NCI-H510A treated with DMSO at 0.1 percent for 48 hours (cell line): ENCODE results near the gene ESRP2.
A peak's percentile ranks its signal among the peaks of the same experiment; 100 is the strongest.

Experiments
- DNase-seq: peaks from one replicate; lab custom pipeline; 2025; lab: John Stamatoyannopoulos, UW

ESRP2 gene

GRCh38 chr16:68217506-68217905 is 18.4 kb downstream of the ESRP2 start:
- no peak for DNase-seq

- DNase-seq = no peak
Measured at GRCh38 chr16:68216240-68216639, 19.7 kb downstream of the ESRP2 start.

GRCh38 chr16:68215302-68215701 is 20.6 kb downstream of the ESRP2 start:
- no peak for DNase-seq

- DNase-seq = no peak
Measured at GRCh38 chr16:68214726-68215125, 21.2 kb downstream of the ESRP2 start.

- DNase-seq = no peak
Measured at GRCh38 chr16:68206245-68206644, 29.7 kb downstream of the ESRP2 start.

GRCh38 chr16:68202091-68202519 is 33.8 kb downstream of the ESRP2 start:
- peak; percentile 83 for DNase-seq

GRCh38 chr16:68200088-68200783 is 35.7 kb downstream of the ESRP2 start:
- no peak for DNase-seq

GRCh38 chr16:68197250-68197649 is 38.7 kb downstream of the ESRP2 start:
- DNase-seq = no peak

- no peak for DNase-seq
Measured at GRCh38 chr16:68194251-68194650, 41.7 kb downstream of the ESRP2 start.

- no peak for DNase-seq
Measured at GRCh38 chr16:68190736-68191510, 45.0 kb downstream of the ESRP2 start.

- no peak for DNase-seq
Measured at GRCh38 chr16:68190081-68190480, 45.8 kb downstream of the ESRP2 start.

GRCh38 chr16:68188170-68188569 is 47.8 kb downstream of the ESRP2 start:
- DNase-seq = no peak

GRCh38 chr16:68187505-68187904 is 48.4 kb downstream of the ESRP2 start:
- no peak for DNase-seq

GRCh38 chr16:68186877-68187276 is 49.0 kb downstream of the ESRP2 start:
- no peak for DNase-seq

GRCh38 chr16:68183046-68183445 is 52.9 kb downstream of the ESRP2 start:
- DNase-seq = no peak

- DNase-seq = no peak
Measured at GRCh38 chr16:68179855-68180254, 56.1 kb downstream of the ESRP2 start.

GRCh38 chr16:68179196-68179795 is 56.6 kb downstream of the ESRP2 start:
- no peak for DNase-seq
